GM23338 (cell line): Measurements from ENCODE around the gene PTH2. TPM values are rescaled to one million over a fixed set of nuclear protein-coding genes. Genes with fewer than 3 reads are reported as not detected.
A peak's percentile ranks its signal among the peaks of the same experiment; 100 is the strongest.

Experiments used
- ATAC-seq: fragments of 200-7000 bp; cut with Tn5 transposase; 3 replicates; pipeline ENCODE4 v1.9.1; 2020
- DNase-seq: peaks from one replicate; pipeline ENCODE4 v3.0.0-alpha.2; 2015; ENCODE audit warnings: low spot score
- H2AFZ ChIP-seq: fragments of 200-600 bp; sonication (generic); 2 replicates; pipeline ENCODE4 v1.8.0; 2016; ENCODE audit warnings: antibody characterized with exemption, mild to moderate bottlenecking, moderate library complexity
- H3F3A ChIP-seq: fragments of 200-600 bp; sonication (generic); replicated peaks from 2 replicates; pipeline ENCODE4 v1.8.0; 2017; ENCODE audit warnings: antibody characterized with exemption, mixed run types, low read depth
- H3K27ac ChIP-seq: fragments of 200-600 bp; sonication (generic); 2 replicates; pipeline ENCODE4 v1.6.1; 2016; ENCODE audit warnings: low read depth
- H3K27me3 ChIP-seq: fragments of 200-600 bp; sonication (generic); 2 replicates; pipeline ENCODE4 v1.8.0; 2016; ENCODE audit warnings: mild to moderate bottlenecking, mixed run types, moderate library complexity; ENCODE audit not compliant: insufficient read depth
- H3K36me3 ChIP-seq: fragments of 200-600 bp; sonication (generic); 2 replicates; pipeline ENCODE4 v1.8.0; 2016; ENCODE audit warnings: mild to moderate bottlenecking; ENCODE audit not compliant: insufficient read depth
- H3K4me1 ChIP-seq: fragments of 200-600 bp; sonication (generic); 2 replicates; pipeline ENCODE4 v1.8.0; 2016; ENCODE audit warnings: mild to moderate bottlenecking, moderate library complexity; ENCODE audit not compliant: insufficient read depth
- H3K4me2 ChIP-seq: fragments of 200-600 bp; sonication (generic); 2 replicates; pipeline ENCODE4 v1.7.1; 2017; ENCODE audit warnings: mixed run types
- H3K4me3 ChIP-seq: fragments of 200-600 bp; sonication (generic); 2 replicates; pipeline ENCODE4 v1.6.1; 2016; ENCODE audit warnings: mixed run types
- H3K79me2 ChIP-seq: fragments of 200-600 bp; sonication (generic); replicated peaks from 2 replicates; pipeline ENCODE4 v1.8.0; 2017; ENCODE audit warnings: mild to moderate bottlenecking; ENCODE audit not compliant: insufficient read depth
- H3K9me2 ChIP-seq: fragments of 200-600 bp; sonication (generic); 2 replicates; pipeline ENCODE4 v1.8.0; 2017; ENCODE audit not compliant: insufficient read depth
- H4K20me1 ChIP-seq: fragments of 200-600 bp; sonication (generic); replicated peaks from 2 replicates; pipeline ENCODE4 v1.8.0; 2017; ENCODE audit warnings: mild to moderate bottlenecking; ENCODE audit not compliant: insufficient read depth
- H3K27ac Mint-ChIP-seq: 2 replicates; pipeline ENCODE4 v1.8.0; 2020; ENCODE audit warnings: inconsistent platforms, mild to moderate bottlenecking, moderate library complexity, mixed read lengths
- H3K27me3 Mint-ChIP-seq: 3 replicates; pipeline ENCODE4 v1.8.0; 2022; ENCODE audit warnings: low read depth, mild to moderate bottlenecking, moderate library complexity, mixed read lengths, inconsistent platforms; ENCODE audit not compliant: insufficient read depth, poor library complexity
- H3K36me3 Mint-ChIP-seq: 3 replicates; pipeline ENCODE4 v1.8.0; 2021; ENCODE audit warnings: low read depth, mild to moderate bottlenecking, inconsistent platforms, moderate library complexity, mixed read lengths
- H3K4me1 Mint-ChIP-seq: 3 replicates; pipeline ENCODE4 v1.8.0; 2020; ENCODE audit warnings: mild to moderate bottlenecking, inconsistent platforms, mixed read lengths
- H3K4me3 Mint-ChIP-seq: 3 replicates; pipeline ENCODE4 v1.8.0; 2021; ENCODE audit warnings: moderate library complexity, mild to moderate bottlenecking, inconsistent platforms, mixed read lengths
- H3K9me3 Mint-ChIP-seq: 3 replicates; pipeline ENCODE4 v1.8.0; 2020; ENCODE audit warnings: moderate library complexity, mild to moderate bottlenecking, inconsistent platforms, mixed read lengths
- CTCF ChIP-seq, 2 experiments: fragments of 200-600 bp in 1 of 2; sonication (generic) in 1 of 2; conservative IDR thresholded peaks; 2 replicates each; pipeline versions ENCODE4 v1.5.1 to v1.6.1; 2016 to 2017; ENCODE audit warnings: antibody characterized with exemption in 2 of 2, low read depth in 2 of 2, mild to moderate bottlenecking in 2 of 2, moderate library complexity in 1 of 2
- EZH2 ChIP-seq: fragments of 200-600 bp; sonication (generic); IDR thresholded peaks from one replicate; pipeline ENCODE4 v1.8.0; 2017; ENCODE audit warnings: antibody characterized with exemption, mild to moderate bottlenecking, low read depth; ENCODE audit not compliant: unreplicated experiment
- EZH2phosphoT487 ChIP-seq: fragments of 200-600 bp; sonication (generic); IDR thresholded peaks from one replicate; pipeline ENCODE4 v1.8.1; 2018; ENCODE audit warnings: antibody characterized with exemption; ENCODE audit not compliant: unreplicated experiment
- POLR2AphosphoS5 ChIP-seq: IDR thresholded peaks from 2 replicates; pipeline ENCODE4 v1.6.1; 2016; ENCODE audit warnings: antibody characterized with exemption, low read depth
- REST ChIP-seq: IDR thresholded peaks from one replicate; pipeline ENCODE4 v1.6.1; 2018; ENCODE audit warnings: antibody characterized with exemption; ENCODE audit not compliant: unreplicated experiment
- STAT1 ChIP-seq: IDR thresholded peaks from one replicate; pipeline ENCODE4 v1.6.1; 2016; ENCODE audit warnings: antibody characterized with exemption; ENCODE audit not compliant: unreplicated experiment
- polyA plus RNA-seq: library from polyadenylated mRNA; unstranded; fragments of >200 nt; fragmentation: Nextera tagmentation; extraction: Ambion mirVana; gene quantifications from 2 replicates; pipeline ENCODE4 v1.2.1, GENCODE V29; 2016
- total RNA-seq: library from RNA; depleted of rRNA; stranded (reverse); fragments of >200 nt; shearing (Covaris generic); gene quantifications from 2 replicates; pipeline ENCODE4 v1.2.3, GENCODE V29; 2014

PTH2 gene
- total and polyA plus RNA-seq, 2 experiments from 2014 or later: 1.6 TPM; not detected in 1

- peaks cover 68% of the 10 kb centered on the region for H3K27me3 ChIP-seq
- peak overlapping the region; percentile 72 for H3K4me3 Mint-ChIP-seq
- no peaks in the 10 kb centered on the region for H3K79me2 ChIP-seq
- peaks cover 38% of the 10 kb centered on the region for H3F3A ChIP-seq
- no peak overlapping the region for H3K27ac Mint-ChIP-seq
- peaks cover 32% of the 10 kb centered on the region for H3K4me1 ChIP-seq
- ATAC-seq (peak; percentile 64), DNase-seq (peak; percentile 97)
- TF ChIP-seq CTCF (conservative IDR thresholded peaks at IDR 0.05; ENCODE audit: low read depth in 2 of 2) (peak in 1 of 2 experiments; percentile 24; a peak in 2 of 4 replicates), STAT1 (no peak), POLR2AphosphoS5 (peak; percentile 74)
- peaks cover 49% of the 10 kb centered on the region for H3K4me1 Mint-ChIP-seq
- H3K9me2 ChIP-seq: no peaks in the 10 kb centered on the region
- H3K4me3 ChIP-seq: peak overlapping the region; percentile 72
- peak overlapping the region; percentile 86 for H3K4me2 ChIP-seq
- H2AFZ ChIP-seq: peak overlapping the region; percentile 59; the same call in 1 of the 2 replicates
- peaks cover 64% of the 10 kb centered on the region for H3K27me3 Mint-ChIP-seq
- peaks cover 13% of the 10 kb centered on the region; the same call in 2 of the 3 replicates for H3K9me3 Mint-ChIP-seq
- no peak overlapping the region for H3K27ac ChIP-seq
- H3K36me3 ChIP-seq: no peaks in the 10 kb centered on the region
- H3K36me3 Mint-ChIP-seq: peaks cover 5% of the 10 kb centered on the region
- H4K20me1 ChIP-seq: no peaks in the 10 kb centered on the region
Measured at GRCh38 chr19:49432141-49433073, 9.2 kb upstream of the PTH2 start.

- ATAC-seq: no peak
- H3K36me3 Mint-ChIP-seq: peaks cover 5% of the 10 kb centered on the region
- Histone ChIP-seq H3F3A (peaks cover 41% of the 10 kb centered on the region), H3K4me1 (peaks cover 37% of the 10 kb centered on the region), H3K9me2 (no peaks in the 10 kb centered on the region), H3K4me3 (no peak overlapping the region), H3K4me2 (no peak overlapping the region), H3K27ac (no peak overlapping the region), H3K79me2 (no peaks in the 10 kb centered on the region), H3K27me3 (peaks cover 69% of the 10 kb centered on the region), H3K36me3 (no peaks in the 10 kb centered on the region), H2AFZ (no peak overlapping the region), H4K20me1 (no peaks in the 10 kb centered on the region)
- H3K27ac Mint-ChIP-seq: no peak overlapping the region
- no peak overlapping the region for H3K4me3 Mint-ChIP-seq
- peaks cover 13% of the 10 kb centered on the region; the same call in 2 of the 3 replicates for H3K9me3 Mint-ChIP-seq
- H3K4me1 Mint-ChIP-seq: peaks cover 53% of the 10 kb centered on the region
- TF ChIP-seq CTCF (conservative IDR thresholded peaks at IDR 0.05; ENCODE audit: low read depth in 2 of 2) (no peak), EZH2 (no peak), REST (no peak), EZH2phosphoT487 (no peak)
- peaks cover 64% of the 10 kb centered on the region for H3K27me3 Mint-ChIP-seq
- no peak for DNase-seq
Measured at GRCh38 chr19:49431330-49431749, 8.1 kb upstream of the PTH2 start.
